ENCODE measurements around the gene SUFU.

The SUFU gene

DNA sequence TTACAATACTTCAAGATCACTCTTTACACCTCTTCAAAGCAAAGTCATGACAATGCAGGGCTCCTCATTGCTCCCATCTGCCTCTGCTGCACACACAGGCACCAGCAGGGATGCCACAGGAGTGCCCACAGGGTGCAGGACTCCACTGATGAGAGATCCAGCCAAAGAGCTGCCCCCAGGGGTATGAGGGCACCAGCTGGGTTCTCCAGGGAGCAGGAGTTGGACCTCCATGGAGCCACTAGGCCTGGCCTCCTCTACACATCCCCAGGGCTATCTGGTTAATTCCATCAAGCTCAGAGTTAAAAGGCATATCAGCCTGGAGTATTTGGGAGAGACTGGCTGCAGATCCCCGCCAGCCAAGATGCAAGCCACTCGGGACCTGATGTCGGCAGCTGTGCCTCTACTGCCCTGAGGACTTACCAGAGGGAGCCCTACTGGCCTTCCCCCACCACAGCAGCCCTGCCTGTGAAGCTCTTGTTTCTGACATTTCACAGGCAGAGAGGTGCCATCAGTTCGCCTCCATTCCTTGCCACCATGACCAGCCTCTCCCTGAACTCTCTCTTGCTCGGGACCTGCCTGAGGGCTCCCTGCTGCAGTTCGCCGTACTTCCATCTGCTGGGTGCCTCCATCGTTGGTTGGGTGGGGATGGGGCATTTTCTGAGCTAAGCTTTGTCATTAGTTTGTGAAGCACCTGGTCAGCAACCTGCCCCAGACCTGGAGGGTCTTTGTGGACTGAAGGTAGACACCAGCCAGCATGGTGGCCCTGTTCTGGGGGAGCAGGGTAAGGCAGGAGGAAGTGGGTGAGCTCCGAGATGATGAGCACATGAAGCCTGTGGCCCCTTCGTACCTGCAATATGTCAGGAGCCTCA lies 128.0 kb downstream of the SUFU start:
- in situ Hi-C loops (cut with MboI; ENCODE audit: low sequenced_read_pairs), result no loop called here

DNA sequence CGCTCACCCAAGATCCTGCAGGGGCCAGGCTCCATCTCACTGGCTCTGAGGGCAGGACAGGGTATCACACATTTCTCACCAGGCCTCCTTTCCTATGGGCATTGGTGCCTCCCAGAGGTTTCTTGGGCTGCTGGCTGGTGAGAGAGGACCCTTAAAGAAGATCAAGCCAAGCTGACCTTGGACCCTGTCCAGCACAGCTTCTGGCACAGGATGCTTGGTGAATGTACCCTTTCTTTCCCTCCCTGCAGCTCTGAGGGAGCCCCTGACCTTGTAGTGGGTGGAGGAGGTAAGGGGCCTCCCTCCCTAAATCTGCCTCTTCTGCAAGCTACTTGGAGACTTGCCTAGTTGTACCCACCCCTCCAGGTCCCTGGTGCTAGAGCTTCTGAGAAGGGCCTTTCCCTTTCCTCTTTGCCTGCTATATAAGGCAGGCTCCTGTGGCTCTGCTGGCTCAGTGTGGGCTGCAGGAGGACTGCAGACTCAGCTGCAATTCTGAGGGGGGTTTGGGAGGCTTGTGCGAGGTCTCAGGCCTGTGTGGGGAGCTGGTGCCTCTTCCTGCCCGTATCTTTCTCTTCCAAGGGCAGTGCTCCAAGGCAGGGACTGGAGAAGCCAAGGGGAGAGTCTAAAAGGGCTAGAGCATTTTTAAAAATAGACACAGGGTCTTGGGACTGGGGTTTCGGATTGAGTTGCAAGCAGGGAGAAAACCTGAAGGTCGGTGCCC lies 128.8 kb downstream of the SUFU start:
- in situ Hi-C loops (cut with MboI; ENCODE audit: low sequenced_read_pairs), result no loop called here

DNA sequence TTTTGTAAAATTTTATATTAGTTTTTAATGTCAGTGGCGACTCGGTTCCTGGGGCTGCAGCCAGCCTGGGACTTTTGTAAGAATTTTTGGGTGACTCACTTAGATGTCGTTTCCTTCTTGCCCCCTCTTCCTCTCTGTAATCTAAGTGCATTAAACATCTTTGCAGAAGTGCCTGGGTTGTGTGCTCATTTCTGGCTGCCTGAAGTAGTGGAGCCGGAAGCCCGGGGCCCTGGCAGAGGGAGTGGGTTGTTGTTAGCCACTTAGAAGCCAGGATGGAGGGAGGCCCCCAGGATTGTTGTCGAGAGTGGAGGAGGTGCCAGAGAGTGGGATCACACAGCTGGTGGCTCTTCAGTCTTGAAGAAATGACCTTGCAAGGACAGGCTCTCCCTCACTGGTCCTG lies 129.5 kb downstream of the SUFU start:
- in situ Hi-C loops (cut with MboI; ENCODE audit: low sequenced_read_pairs), result no loop called here

DNA sequence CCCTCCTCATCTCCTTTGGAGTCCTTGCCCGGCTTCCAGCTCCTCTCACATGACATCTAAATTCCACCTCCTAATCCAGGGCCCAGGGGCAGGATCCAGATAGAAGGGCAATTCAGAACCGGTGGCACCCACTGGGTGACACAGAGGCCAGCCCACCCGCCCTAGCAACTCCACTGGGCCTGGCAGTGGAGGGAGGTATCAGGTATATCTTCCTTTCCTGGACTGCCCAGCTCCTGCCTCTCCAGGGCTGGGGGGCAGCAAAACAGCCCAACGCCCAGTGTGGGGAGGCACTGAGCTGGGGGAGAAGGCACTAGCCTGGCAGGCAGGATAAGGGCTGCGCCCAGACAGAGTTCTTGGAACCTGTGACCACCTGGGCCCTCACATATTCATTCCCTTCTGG lies 130.1 kb downstream of the SUFU start:
- in situ Hi-C loops (cut with MboI; ENCODE audit: low sequenced_read_pairs), result no loop called here

DNA sequence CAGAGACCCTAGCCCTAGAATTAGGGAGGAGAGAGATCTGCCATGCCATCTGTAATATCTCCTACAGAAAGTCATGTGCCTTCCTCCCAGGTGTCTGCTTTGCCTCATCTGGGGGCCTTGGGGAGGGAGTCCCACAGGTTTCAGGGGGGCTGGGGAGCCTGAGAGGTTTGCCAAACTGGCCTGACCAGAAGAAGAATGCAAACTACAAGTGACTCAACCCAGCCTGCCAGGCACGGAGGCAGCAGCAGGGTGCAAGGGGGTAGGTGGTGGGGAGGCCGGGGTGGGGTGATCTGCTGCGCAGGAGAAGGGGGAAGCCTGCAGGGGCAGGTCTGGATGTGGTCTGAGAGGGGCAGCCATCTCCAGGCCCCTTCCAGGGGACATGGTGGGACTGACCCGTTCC lies 130.9 kb downstream of the SUFU start:
- in situ Hi-C loops (cut with MboI; ENCODE audit: low sequenced_read_pairs), result no loop called here

DNA sequence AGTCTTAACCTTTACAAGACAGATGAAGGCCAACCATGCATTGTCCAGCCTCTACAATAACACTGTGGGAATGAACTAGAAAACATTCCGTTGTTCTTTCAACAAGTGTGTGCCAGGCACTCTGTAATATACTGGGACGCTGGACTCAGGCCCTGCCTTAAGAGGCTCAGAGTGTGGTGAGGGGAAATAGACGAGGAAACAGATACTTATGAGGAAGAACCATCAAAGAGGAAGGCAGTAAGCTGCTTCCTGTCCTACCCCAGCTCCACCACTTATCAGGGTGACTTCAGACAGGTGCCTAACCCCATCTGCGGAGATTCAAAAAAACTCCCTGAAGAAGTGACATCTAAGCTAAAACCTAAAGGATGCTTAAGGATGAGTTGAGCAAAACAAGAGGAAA lies 131.6 kb downstream of the SUFU start:
- in situ Hi-C loops (cut with MboI; ENCODE audit: low sequenced_read_pairs), result no loop called here

DNA sequence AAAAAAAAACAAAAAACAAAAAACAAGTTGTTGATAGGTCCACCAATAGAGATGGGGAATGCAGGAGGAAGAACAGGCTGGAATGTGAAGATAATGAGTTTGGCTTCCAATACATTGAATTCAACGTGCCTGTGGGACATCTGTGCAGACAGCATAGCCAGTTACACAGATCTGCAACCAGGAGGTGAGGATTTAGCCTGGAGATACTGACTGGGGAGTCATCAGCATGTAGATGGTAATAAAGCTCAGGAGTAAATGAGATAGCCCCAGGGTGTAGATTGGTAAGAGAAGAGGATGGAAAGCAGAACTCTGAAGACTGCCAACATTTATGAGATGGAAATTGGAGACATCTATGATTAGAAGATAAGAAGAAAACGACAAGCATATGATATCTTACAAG lies 135.8 kb downstream of the SUFU start:
- in situ Hi-C loops (cut with MboI; ENCODE audit: low sequenced_read_pairs), result no loop called here

DNA sequence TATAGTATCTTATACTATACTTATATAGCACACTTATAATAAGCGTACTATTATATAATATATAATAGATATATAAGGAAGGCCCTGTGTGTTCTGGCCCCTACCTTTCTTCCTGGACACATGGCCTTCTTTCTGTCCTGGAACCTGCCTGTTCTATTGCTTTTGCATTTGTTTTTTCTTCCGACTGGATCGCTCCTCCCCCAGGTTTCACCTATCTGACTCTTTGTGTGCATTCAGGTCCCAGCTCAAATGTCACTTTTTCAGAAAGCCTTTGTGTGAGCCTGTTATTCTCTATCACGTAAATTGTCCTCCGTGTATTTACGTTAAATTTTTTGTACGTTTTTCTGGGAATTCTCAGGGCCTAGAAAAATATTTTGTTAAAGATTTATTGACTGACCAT lies 137.6 kb downstream of the SUFU start:
- in situ Hi-C loops (cut with MboI; ENCODE audit: low sequenced_read_pairs), result no loop called here

DNA sequence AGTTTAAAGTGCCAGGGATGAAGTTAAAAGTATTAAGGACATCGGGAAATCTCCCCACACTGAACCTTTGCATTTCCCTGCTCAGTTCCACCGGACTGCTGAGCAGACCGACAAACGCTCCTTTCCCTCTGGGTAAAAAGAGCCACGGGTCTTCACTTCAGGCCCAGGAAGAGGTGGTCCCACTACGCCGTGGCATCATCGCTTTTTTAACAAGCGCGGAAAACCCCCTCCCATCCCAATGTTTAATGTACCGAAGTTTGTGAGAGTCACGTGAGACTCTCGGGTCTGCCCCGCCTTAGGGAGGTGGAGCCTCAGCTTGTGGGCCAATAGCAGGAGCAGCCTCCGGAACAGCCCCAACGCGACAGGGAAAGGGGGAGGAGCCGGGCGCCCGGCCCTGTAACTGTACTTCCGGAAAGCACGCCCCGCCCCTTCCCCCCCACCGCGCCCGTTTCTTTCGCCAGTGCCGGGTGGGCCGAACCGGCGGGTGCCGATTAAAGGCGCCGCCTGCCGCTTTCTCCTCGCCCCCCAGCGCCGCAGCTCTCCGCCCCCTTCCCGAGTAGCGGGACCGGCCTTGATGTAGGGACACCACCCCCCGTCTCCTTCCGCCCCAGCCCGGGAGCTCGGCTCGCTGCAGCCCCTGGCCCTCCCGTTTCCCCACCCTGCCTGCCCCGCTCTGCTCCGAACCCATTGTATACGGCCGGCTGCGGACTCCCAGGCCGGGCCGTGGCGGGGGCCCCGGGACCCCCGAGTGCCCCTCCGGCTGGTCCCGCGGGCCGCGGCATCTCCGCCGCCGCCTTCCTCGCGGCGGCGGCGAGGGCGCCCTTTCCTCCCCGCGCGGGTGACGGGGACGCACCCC lies 138.3 kb downstream of the SUFU start:
- in situ Hi-C loops (cut with MboI; ENCODE audit: low sequenced_read_pairs), result no loop called here

DNA sequence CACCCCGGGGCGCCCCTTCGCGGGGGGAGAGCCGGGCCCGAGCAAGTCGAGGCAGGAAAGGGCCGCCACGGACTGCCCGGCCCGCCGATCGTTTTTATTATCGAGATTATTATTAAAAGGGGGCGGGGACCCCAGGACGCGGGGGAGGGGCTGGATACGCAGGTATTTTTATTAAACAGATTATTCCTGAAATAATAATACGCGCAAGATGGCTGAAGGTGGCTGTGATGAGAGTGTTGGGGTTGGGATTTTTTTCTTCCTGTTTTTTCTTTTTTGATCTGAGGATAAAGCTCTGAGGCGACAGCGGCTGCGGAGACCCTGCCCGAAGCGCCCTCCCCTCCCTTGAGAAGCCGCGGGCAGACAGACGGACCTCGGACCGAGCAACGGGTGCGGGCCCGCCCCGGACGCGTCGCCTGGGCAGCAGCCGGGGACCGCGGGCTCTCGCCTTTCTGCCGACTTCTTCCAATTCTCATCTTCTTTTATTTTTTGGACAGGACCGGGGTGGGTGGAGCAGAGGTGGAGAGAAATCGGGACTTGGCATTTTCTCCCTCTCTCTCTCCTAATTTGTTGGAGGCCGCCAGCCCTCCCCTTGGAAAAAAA lies 139.1 kb downstream of the SUFU start:
- in situ Hi-C loops (cut with MboI; ENCODE audit: low sequenced_read_pairs), result no loop called here

DNA sequence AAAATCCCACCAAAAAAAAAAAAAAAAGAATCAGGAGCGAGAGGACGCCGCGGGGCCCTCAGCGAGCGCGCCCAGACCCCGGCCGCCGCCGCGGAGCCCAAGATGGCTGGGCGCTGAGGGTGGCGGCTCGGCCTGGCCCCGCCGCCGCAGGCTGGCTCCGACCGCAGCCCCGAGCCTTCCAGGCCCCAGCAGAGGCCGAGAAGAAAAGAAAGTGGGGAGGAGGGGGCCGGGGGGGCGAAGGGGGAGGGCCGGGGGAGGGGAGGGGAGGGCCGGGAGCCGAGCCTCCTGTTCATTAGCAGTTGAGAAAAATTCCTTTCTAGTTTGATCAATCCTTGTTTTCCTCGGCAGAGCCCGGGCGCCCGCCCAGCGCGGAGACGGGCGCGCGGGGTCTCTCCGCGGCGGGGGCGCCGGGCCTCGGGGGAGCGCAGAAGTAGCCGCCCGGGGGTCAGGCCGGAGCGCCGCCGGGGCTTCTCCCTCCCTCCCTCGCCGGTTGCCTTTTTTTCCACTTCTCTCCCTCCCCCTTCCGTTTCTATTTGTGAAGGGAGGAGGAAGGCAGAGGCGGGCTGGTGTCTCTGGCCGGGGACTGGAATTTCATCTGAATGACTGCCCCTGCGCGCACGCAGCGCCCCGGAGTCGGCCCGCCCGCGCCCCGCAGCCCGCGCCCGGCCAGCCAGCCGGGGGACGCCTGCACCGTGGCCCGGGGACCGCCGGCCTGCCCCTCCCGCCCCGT lies 139.7 kb downstream of the SUFU start:
- in situ Hi-C loops (cut with MboI; ENCODE audit: low sequenced_read_pairs), result no loop called here

DNA sequence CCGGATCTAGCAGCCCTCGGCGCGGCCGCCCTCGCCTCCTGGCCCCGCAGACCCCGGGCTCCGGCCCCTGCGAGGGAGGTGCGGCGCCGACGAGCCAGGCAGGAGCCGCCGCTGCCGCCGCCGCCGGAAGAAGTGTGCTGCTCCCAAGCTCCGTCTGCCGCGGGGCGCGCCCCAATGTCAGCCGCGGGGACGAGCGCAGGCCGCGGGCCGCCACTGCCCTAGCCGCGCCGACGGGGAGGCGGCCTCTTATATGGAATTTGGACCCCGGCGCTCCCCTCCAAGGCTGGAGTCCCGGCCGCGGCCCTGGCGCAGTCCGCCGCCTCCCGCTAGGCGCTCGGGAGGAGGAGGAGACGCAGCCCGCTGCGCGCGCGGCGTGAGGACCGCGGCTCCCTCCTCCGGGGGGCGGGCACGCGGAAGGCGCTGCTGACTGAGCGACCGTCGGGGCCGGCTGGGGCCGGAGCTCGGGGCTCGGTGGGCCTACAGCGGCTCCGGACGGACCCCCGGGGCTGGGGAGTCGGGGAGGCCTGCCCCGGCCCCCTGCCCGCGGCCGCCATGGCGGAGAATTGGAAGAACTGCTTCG lies 140.4 kb downstream of the SUFU start, which contains the start of gene TRIM8:
Gene TRIM8 (plus strand): TSS at position 414 of the 580 bp plus-strand sequence. CDS start 139 bp downstream, at position 553.
- in situ Hi-C loops (cut with MboI; ENCODE audit: low sequenced_read_pairs), result no loop called here

DNA sequence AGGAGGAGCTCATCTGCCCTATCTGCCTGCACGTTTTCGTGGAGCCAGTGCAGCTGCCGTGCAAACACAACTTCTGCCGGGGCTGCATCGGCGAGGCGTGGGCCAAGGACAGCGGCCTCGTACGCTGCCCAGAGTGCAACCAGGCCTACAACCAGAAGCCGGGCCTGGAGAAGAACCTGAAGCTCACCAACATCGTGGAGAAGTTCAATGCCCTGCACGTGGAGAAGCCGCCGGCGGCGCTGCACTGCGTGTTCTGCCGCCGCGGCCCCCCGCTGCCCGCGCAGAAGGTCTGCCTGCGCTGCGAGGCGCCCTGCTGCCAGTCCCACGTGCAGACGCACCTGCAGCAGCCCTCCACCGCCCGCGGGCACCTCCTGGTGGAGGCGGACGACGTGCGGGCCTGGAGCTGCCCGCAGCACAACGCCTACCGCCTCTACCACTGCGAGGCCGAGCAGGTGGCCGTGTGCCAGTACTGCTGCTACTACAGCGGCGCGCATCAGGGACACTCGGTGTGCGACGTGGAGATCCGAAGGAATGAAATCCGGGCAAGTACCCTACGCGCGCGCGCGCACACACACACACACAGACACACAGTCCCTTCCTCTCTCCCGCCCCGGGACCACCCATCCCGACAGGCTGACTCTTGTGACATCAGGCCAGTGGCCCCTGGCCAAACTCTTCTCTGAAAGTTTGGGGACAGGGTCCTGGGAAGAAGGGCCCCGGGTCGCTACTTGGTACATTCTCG lies 141.0 kb downstream of the SUFU start:
- in situ Hi-C loops (cut with MboI; ENCODE audit: low sequenced_read_pairs), result no loop called here

DNA sequence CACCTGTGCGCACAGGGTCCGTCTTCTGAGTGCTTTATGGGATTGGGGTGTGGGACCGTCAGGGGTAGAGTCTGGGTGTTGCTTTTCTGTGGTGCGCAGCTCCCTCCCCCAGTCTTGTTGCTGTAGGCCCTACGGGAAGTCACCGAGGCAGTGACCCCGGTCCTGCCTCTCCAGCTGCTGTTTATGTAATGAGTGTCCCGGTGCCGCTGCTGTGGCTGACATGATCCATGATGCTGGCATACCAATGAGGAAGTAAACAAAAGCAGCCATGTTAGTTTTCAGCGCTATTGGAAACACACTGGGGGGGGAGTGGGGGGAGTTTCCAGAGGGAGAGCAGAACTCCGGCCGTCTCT lies 141.6 kb downstream of the SUFU start:
- in situ Hi-C loops (cut with MboI; ENCODE audit: low sequenced_read_pairs), result no loop called here

DNA sequence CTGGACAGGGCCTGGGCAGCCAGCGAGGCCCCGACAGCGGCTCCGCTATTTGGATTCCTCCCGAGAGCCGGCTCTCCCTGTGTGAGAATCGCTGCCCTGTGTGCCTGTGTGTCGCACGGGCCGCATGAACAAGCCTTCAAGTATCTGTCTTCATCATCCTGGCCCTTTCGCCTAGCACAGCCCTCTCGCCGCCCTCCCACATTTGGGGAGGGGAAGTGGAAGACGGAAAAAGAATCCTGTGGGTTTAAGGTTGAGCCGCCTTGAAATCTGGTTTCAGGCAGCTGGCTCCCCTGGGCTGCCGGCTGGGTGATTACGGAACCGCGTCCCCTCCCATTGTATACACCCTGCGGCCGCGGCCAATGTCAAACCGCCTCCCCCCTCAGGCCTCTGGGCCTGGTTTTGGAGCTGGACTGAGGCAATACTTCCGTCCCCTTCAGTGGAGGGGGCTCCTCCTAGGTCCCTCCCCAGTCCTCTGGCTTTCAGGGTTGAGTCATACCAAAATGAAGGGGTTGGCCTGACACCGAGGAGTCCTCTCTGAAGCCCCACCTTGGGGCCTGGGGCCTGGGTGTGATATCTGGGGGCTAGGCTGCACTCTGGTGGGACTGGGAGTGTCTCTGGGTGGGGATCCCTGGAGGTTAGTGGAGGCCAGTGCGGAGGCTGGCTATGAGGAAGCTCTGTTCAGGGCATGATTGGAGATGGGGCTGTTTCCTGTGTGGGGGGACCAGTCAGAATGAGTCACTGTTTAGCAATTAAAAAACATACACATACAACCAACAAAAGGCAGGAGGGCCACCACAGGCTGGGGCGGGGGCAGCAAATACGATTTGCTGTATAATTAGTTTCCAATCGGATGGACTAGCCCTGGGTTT lies 142.2 kb downstream of the SUFU start:
- in situ Hi-C loops (cut with MboI; ENCODE audit: low sequenced_read_pairs), result no loop called here

DNA sequence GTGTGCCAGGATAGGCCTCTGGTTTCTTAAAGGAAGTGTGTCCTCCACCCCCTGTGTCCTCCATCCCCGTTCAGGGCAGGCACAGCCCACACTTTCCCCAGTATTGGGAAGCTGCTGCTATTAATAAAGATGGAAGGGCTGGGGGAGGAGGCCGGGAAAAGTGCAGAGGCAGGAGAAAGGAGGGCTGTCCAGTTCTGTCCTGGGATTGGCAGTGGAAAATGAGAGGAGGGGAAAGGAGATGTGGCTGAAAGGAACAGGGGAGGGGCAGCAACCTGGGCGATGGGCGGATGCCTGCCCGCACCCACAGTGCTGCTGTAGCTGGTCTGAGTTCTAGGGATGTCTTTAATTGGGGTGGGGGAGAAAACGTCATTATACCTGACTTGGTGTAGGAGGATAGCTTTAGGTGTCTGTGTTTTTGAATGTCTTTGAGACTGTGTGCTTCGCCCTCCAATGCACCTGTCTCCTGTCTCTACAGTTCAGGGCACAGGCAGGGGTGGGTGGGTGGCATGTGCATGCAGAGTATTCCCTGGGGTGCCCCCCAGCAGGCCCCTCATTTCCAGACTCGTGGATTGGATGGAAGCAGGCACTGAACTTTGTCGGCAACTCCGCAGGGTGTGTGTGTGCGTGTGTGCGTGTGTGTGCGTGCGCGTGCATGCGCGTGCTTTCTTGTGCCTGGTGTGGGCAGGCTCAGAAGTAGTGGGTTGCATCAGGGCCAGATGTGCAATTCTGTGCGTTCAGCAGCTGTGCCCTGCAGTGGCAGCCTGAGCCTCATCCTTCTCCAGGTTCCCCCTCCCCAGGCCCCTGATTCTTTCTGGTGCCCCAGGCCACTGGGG lies 143.1 kb downstream of the SUFU start:
- in situ Hi-C loops (cut with MboI; ENCODE audit: low sequenced_read_pairs), result no loop called here

DNA sequence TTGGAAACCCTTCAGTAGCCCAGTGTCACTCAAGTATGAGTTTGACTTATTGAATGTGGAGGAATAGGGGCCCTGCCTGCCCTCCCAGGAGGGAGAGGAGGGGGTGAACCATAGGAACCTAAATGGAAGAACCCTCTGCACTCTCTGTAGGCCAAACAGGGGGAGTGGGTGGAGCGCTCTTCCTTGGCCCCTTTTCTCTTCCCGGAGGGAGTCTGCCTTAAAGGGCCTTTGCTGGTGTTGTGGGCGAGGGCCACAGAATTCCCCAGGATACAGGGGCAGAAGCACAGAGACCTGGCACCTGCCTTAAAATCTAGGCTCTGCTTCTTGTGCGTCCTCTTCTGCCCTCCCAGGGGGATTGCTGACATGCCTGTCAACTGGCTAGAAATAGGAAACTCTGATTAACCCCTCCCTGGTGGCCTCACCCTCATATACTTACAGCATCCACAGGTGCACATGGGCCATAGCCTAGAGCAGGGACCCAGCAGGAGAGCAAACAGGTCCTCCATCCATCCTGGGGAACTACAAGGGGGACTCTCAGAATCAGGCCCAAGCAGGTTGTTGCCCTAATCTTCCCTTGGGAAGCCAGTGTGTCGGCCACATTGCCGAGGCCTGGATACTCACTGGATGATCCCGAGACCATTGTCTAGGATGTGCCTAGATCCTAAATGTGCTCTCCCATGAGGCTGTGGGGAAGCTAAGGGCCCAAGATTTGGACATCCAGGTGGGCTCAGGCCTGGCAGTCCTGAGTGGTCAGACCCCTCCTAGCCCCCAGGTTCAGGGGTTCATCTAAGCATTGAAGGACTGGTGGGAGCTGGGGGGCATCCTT lies 143.9 kb downstream of the SUFU start:
- in situ Hi-C loops (cut with MboI; ENCODE audit: low sequenced_read_pairs), result no loop called here

Measured in hTERT RPE-1 (cell line).